PFSK-1 (cell line): ENCODE data around the gene CPT1B.

Experiments
- FOXP2 ChIP-seq: optimal IDR thresholded peaks from 2 replicates; pipeline ENCODE3; 2011; ENCODE audit warnings: borderline replicate concordance, control low read depth, inconsistent platforms; ENCODE audit not compliant: insufficient read depth; ENCODE audit errors: extremely low read length, extremely low read depth
- POLR2AphosphoS5 ChIP-seq: IDR thresholded peaks from 2 replicates; pipeline ENCODE4 v1.6.1; 2012; ENCODE audit warnings: low read depth, mild to moderate bottlenecking, control low read depth, low read length, moderate library complexity
- SIN3A ChIP-seq: IDR thresholded peaks from 2 replicates; pipeline ENCODE4 v1.6.1; 2012; ENCODE audit warnings: mild to moderate bottlenecking, low read length, moderate library complexity, borderline replicate concordance; ENCODE audit not compliant: insufficient read depth
- TAF1 ChIP-seq: IDR thresholded peaks from 2 replicates; pipeline ENCODE4 v1.6.1; 2012; ENCODE audit warnings: low read length, control low read depth, borderline replicate concordance; ENCODE audit not compliant: insufficient read depth
- TF ChIP-seq, protein P1 (sequence below), 2 experiments: IDR thresholded peaks; 2 replicates each; pipeline versions ENCODE4 v1.6.1 to v1.8.0; 2011 to 2012; ENCODE audit warnings: low read depth in 2 of 2, low read length in 2 of 2, control low read depth in 1 of 2, inconsistent platforms in 1 of 2, mild to moderate bottlenecking in 1 of 2, moderate library complexity in 1 of 2; ENCODE audit not compliant: insufficient read depth in 1 of 2

CPT1B gene

GRCh38 chr22:50556703-50557102 is 21.5 kb downstream of the CPT1B start:
- TF ChIP-seq TAF1 (no peak), SIN3A (no peak), FOXP2 (no peak), POLR2AphosphoS5 (no peak)
- TF ChIP-seq, protein P1, sequence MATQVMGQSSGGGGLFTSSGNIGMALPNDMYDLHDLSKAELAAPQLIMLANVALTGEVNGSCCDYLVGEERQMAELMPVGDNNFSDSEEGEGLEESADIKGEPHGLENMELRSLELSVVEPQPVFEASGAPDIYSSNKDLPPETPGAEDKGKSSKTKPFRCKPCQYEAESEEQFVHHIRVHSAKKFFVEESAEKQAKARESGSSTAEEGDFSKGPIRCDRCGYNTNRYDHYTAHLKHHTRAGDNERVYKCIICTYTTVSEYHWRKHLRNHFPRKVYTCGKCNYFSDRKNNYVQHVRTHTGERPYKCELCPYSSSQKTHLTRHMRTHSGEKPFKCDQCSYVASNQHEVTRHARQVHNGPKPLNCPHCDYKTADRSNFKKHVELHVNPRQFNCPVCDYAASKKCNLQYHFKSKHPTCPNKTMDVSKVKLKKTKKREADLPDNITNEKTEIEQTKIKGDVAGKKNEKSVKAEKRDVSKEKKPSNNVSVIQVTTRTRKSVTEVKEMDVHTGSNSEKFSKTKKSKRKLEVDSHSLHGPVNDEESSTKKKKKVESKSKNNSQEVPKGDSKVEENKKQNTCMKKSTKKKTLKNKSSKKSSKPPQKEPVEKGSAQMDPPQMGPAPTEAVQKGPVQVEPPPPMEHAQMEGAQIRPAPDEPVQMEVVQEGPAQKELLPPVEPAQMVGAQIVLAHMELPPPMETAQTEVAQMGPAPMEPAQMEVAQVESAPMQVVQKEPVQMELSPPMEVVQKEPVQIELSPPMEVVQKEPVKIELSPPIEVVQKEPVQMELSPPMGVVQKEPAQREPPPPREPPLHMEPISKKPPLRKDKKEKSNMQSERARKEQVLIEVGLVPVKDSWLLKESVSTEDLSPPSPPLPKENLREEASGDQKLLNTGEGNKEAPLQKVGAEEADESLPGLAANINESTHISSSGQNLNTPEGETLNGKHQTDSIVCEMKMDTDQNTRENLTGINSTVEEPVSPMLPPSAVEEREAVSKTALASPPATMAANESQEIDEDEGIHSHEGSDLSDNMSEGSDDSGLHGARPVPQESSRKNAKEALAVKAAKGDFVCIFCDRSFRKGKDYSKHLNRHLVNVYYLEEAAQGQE (IDR thresholded peaks at IDR 0.05; ENCODE audit: insufficient read depth in 1 of 2, low read depth in 2 of 2, low read length in 2 of 2) = no peak

DNA sequence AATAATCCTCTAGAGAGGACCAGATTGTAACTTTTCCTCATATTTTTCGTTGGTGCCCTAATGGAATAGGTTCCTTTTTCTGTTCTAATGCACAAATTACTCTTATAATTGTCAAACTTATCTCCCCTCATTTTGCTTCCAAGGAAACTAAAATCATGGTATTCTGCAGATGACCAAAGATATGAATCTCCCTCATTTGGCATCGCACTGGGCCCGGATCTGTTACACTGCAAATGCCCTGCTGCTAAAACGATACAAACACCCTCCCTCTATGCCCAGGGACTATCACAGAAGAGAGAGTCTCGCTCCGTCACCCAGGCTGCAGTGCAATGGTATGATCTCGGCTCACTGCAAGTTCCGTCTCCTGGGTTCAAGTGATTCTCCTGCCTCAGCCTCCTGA is 24.9 kb downstream of the CPT1B start:
- TF ChIP-seq FOXP2 (no peak), TAF1 (no peak), POLR2AphosphoS5 (no peak)

DNA sequence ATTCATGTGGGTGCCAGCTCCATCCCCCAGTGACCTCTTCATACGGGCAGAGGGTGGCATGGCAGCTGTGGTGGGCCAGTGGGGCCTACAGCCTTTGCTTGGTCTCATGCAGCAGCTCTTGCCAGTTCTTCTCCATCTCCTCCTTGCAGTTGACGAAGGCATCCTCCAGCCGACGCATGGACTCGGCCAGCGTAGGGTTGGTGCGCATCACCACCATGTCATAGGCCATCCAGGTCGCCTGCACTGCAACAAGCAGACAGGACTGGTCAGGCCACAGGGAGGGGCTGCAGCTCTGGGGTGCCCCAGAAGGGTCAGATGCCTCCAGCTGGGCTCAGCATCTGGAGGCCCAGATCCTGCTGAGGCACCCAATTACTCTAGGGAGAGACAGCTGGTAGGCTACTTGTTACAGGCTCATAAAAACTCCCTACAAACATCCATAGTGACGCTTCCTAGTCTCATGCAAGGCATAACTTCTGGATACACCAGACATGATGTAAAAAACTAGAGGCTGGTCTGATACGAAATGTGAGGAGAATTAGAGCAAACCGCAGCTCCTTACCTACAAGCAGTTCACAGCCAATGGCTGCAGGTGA is 27.0 kb downstream of the CPT1B start:
- TF ChIP-seq TAF1 (no peak), SIN3A (no peak), FOXP2 (no peak), POLR2AphosphoS5 (no peak)
- TF ChIP-seq, protein P1 (IDR thresholded peaks at IDR 0.05; ENCODE audit: insufficient read depth in 1 of 2, low read depth in 2 of 2, low read length in 2 of 2) = no peak

DNA sequence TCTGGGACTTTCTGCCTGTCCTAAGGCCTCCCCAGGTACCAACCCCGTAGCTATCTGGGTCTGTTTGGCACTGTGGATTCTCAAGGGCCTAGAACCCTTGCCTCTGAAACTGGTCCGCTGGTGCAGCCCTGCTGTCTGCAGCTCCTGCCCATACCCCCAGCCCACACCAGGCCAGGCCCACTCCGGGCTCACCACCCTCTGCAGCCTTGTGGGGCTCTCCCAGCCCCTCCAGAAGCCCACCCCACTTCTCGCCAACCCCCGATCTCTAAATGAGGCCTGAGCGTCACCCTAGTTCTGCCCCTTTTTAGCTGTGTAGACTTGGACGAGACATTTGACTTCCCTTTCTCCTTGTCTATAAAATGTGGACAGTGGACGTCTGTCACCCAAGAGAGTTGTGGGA is 27.8 kb downstream of the CPT1B start:
- TF ChIP-seq TAF1 = no peak
- no peak for TF ChIP-seq FOXP2
- TF ChIP-seq, protein P1 (IDR thresholded peaks at IDR 0.05; ENCODE audit: insufficient read depth in 1 of 2, low read depth in 2 of 2, low read length in 2 of 2) = no peak
- no peak for TF ChIP-seq POLR2AphosphoS5
- TF ChIP-seq SIN3A = no peak

- TF ChIP-seq POLR2AphosphoS5 (no peak), FOXP2 (no peak), TAF1 (no peak), SIN3A (no peak)
- TF ChIP-seq, protein P1 (IDR thresholded peaks at IDR 0.05; ENCODE audit: insufficient read depth in 1 of 2, low read depth in 2 of 2, low read length in 2 of 2) = no peak
These were observed 29.1 kb downstream of the CPT1B start for GRCh38 chr22:50548921-50549790.
